ENCODE data around the gene GSG1L.

The GSG1L gene

DNA sequence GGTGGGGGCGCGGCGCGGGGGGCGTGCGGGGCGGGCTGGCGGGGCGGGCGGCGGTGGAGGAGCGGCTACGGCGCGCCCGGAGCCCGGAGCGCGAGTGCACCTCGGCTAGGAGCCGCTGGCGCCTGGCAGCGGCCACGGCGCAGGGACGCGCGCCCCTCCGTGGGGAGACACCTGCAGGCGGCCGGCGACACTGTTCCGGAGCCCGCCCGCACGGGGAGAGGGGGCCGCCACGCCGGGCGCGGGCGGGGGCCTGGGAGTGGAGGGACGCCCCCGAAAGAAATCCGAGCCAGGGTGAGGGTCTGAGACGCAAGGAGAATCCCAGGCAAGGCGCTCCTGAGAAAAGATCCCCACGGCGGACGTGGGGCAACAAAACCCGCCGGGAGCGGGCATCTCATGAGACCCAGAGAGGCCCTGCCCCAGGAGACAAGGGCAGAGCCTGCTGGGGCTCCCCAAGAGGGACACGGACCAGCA is at the start of gene GSG1L:
TSS of gene GSG1L (minus strand) at position 124 of the 471 bp plus-strand sequence. CDS start 290 bp downstream, outside the sequence.
- no peak for DNase-seq (ENCODE audit: low read depth)

DNA sequence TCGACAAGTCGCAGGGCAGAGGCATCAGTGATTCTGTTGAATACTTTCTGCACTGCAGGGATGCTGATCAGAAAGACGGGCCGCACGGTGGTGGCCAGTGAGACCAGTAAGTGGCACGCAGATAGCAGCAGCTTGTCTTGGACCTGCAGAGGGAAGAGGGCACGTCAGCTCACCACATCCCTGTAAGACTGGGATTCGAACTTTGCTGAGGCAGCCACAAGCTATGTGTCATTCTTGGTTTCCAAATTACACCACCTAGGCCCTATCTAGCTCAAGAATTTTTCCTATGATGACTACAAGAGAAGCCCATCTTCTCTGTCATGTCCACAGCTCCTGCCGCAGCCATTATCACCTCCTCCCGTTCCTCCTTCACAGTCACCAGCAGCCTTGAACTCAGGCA is 49.4 kb upstream of the GSG1L start:
- no peak for DNase-seq (ENCODE audit: low read depth)

DNA sequence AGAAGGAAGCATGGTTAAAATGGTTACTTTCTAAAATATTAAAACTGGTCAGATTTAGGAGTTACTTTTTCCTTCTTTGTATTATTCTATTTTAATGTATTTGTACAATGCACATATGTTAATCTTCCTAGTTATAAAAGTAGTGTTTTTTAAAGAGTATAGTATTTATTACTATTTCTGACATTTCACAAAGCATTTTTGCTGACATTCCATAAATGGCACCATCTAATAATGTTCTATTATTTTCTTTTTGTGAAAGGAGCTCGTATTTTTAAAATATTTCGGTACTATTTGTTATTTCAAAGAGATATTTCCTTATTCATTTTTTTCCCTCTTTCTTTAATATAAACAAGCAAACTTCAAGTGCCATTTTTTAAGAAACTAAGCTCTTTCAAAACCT is 47.5 kb upstream of the GSG1L start:
- no peak for DNase-seq (ENCODE audit: low read depth)

DNA sequence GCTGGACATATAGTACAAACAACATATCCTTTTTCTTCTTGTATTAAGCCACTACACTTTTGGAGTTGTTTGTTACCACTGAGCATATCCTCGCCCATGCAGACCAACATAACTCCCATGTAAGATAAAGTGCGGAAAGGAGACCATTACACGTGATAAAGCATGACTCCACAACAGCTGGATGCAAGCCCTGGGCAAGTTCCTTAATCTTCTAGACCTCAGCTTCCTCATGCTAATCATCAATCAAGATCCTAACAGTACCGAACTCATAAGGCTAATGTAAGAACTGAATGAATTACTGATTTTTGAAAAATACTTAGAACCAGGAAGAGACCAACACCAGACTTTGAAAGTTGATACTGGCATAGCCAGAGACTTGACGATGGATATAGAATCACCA is 47.0 kb upstream of the GSG1L start:
- no peak for DNase-seq (ENCODE audit: low read depth)

DNA sequence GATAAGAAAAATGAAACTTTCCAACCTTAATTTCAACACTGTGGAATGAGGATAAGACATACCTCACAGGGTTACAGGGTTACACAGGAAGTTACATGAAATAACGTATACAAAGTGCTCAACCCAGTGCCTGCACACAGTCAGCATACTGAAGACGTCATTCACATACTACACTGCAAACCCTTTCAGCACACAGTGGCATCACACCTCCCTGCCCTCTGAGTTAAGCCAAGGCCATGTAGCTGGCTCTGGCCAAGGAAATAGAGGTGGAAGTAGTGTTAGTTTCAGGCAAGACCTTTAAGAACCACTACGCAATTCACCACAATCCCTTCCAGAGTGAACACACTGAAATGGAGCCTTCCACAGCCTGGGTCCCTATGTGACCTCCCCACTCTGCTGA is 46.6 kb upstream of the GSG1L start:
- DNase-seq (ENCODE audit: low read depth), result no peak

DNA sequence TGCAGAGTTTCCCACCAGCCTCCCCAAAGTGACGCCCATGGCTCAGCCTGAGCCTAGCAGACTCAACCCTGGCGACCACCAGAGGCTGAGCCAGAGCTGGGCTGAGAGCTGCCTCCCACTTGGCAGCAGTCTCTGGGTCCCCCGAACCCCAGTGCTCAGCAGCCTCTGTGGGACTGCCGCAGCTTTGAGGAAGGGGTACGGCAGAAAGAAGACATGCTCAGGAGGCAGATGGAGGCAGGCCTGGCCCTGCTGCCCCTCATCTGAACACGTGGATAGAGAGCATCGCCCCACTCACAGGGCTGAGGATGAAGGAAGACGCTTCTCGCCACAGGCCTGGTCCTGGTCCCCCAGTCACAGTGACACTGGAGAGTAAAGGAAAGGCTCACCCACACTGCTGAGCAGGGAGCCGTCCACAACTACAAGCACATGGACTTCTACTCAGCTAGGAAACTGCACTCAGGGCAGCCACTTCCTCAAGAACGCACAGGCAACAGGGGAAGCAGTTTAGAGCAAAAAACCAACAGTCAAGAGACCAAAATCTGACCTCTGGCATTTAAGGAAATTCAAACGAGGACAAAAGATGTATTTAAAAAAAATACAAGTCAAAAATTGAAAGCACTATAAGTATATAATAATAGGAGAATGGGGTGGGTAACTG is 45.2 kb upstream of the GSG1L start:
- no peak for DNase-seq (ENCODE audit: low read depth)

DNA sequence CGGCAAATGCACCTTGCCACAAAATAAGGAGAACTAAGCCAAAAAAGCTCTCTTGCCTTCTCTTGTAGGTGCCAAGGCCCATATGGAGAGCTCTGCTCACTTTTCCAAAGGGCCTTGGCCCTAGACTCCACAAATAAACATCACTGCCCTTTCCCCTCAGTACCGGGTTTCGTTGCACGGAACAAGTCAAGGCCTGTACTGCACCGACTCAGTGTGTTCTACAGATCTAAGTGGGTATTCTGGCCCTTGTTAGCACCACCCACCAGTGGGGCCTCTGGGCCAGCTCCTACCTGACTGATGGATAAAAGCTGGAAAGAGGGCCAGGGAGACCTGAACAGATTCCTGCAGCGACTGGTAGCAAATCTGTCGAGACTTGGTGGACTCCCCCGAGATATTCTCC is 43.7 kb upstream of the GSG1L start:
- no peak for DNase-seq (ENCODE audit: low read depth)

DNA sequence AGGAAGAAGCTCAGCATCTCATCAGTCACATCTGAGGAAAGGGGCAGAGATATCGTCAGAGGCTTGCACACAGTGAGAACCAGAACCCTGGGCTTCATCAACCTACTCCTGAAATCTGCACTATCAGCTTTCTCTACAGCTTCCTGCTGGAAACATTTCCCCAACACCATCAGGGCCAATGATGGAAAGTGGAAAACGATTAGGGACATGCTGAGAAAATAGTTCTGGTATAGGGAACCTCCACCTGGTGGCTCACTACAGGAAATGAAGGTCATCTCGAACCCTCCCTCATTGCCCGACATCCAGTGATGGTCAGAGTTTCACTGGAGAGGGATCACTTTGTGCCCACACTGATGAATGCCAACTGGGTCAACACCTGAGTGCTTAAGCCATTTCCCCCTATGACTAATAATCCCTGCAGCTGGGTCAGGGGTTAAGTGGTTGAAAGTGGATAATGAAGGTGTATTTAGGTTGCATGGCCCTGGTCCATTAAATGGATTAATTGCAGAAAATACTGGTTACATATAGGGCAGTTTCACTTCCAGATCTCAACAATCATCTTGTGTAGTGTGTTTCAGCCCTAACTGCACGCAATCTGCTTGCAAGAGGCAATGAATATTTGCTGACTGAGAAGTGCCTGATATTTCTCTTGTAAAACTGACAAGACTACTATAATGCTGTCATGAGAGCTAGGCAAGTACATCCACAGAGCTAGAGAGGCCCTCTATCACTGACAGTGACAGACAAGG is 43.1 kb upstream of the GSG1L start:
- DNase-seq (ENCODE audit: low read depth), result no peak

DNA sequence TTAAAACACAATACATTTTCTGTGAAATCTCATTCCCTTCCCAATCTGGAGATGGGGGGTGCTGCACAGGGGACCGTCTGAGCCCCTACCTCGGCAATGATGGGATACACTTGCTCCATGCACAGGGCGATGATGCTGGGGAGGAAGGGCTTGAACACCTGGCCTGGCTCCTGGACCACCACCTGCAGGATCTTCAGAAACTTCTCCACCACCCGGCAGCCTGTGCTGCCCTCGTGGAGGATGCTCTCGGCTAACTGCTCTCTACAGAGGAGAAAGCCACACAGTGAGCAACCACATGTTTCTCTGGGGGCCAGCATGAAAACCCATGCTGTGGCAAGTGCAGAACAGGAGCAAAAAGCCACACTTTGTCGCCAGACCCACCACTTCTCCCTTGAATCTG is 42.4 kb upstream of the GSG1L start:
- no peak for DNase-seq (ENCODE audit: low read depth)

DNA sequence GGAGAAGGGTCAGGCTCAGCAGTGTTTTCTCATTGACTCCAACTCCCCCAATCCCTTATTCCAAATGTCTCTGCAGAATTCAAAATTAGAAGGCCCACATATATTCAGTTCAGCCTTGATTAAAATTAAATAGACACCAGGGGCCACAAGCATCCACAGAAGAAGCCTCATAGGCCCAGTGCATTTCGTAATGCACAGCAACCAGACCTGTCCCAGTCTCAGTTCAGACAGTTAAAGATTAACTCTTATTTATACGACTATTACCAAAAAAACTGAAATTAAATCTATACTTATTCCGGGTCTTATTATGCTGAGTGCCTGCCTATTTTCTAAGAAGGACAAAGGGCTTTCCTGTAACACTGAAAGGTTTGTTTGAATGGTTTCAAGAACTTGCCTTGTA is 41.8 kb upstream of the GSG1L start:
- DNase-seq (ENCODE audit: low read depth), result no peak

DNA sequence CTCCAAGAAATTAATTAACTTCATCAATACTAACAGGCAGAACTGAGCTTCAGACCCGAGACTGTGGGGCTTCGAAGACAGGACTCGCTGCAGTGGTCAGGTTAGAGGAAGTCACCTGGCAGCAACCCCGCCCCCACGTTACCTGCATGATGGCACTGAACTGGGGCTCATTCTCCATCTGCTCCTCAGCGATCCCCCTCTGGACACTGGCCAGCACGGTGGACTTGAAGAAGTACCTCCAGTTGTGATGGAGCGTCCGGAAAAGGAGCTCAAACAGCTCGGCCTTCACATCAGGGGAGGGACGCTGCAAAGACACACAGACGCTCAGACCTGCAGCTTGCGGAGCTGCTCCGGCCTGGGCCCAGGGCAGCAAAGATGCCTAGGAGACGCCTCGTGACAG is 40.9 kb upstream of the GSG1L start:
- no peak for DNase-seq (ENCODE audit: low read depth)

DNA sequence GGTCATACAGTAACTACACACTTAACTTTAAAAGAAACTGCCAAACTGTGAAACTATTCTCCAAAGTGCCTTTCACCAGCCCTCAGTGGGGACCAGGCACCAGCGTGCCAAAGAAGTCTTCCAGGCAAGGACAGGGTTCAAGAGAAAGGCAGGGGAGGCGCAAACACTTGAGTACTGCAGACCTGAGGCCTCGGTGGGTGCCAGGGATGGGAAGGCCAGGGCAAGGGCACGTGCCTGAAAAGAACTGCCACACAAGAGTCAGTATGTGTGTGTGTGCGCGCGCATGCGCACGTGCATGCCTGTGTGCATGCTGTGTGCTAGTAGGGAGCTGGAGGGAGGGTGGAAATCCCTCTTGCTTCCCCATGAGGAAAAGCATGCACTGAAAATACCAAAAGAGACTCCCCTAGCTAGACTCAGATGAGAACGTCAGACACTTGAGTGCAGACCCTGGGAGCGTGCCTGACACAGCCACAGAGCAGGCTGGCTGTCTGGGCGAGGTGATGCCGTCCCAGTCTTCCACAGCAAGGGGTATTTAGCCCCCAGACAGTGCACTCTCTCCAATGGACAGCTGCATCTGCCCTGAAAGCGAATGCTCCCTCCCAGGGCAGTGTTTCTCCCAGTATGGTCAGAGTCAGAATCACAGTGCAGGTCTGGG is 40.1 kb upstream of the GSG1L start:
- no peak for DNase-seq (ENCODE audit: low read depth)

DNA sequence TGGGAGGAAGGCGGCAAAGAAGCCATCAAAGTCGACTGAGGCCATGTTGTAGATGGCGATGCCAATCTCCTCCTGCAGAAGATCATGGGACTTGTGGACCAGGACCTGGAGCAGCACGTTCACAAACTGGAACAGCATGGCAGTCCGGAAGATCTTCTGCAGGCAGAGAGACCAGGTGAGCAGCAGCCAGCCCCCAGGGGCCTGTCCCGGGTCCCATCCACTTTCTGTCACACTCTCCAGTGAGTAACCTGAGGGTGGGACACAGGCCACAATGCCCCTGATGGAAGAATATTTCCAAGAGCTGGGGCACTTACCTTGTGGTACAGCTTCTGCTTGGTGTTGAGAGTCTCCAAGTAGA is 38.0 kb upstream of the GSG1L start:
- DNase-seq (ENCODE audit: low read depth), result no peak

DNA sequence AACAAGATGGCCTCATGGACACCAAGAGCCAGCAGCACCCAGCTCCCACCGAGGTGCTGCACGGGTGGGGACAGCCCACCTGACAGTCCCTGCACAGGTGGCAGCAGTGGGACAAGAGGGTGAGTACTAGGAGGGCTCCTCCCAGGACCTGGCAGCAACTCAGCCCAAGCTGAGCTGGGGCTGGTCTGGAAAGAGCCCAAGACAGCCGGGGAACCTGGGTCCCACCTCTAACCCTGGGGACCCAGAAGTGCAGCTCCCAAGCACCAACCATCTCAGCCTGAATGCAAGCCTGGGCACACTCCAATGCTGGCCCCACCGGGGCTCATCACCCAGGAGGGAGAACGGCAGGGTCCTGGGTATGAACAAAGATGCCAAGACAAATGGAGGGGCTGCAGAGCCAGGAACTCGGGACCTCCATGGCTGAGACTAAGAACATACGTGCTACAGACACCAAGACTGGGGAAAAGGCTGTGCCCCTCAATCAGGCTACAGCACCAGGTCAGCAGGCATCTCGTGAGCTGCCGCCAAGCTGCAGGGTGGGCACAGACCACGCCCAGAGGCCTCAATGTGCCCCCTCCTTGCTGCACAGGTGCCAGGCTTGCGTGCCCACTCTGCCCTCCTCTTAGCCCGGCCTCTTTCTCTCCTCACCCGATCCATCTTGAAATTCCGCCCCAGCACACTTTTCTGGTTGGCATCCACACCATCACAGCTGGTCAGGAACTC is 37.5 kb upstream of the GSG1L start:
- no peak for DNase-seq (ENCODE audit: low read depth)

DNA sequence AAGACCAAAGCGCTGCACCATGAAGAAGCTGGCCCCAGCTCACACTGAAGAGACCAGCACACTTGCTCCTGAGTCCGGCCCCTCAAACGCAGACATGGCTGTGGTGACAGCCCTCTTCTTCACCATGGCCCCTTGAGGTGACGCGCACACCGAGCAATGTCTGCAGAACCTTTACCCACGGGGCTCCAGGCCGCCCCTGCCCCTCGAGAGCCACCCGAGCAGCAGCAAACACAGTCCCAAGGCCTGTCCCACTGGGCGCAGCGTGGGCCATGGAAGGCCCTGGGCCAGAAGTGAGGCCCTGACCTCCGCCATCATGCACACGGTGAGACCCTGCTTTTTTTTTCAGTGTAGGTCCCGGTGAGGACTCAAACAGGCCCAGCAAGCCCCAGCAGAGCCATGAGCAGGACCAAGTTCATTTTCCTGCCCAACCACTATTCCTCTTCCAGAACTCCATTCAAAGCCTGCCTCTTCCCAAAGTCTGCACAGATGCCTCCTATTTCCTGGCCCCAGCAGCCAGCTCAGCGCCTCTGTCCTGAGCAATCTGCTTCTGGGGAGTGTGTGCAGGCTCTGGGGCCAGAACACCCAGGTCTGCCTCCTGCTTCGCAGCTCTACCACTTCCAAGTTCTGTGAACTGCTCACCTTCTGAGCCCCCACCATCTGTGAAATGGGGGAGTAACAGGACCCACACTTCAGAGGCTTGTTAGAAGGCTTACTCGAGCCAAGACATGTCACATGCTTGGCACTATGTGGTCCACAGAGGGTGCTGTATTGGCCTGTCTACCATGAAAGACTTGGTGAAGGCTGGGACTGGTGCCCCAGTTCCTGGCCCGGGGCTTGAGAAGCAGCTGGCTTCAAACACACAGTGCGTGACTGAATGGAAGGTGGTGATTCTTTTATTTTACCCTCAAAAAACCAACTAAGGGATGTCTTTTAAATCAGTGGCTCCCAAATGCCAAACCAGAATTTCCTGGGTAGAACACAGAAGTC is 35.7 kb upstream of the GSG1L start:
- DNase-seq (ENCODE audit: low read depth), result no peak

DNA sequence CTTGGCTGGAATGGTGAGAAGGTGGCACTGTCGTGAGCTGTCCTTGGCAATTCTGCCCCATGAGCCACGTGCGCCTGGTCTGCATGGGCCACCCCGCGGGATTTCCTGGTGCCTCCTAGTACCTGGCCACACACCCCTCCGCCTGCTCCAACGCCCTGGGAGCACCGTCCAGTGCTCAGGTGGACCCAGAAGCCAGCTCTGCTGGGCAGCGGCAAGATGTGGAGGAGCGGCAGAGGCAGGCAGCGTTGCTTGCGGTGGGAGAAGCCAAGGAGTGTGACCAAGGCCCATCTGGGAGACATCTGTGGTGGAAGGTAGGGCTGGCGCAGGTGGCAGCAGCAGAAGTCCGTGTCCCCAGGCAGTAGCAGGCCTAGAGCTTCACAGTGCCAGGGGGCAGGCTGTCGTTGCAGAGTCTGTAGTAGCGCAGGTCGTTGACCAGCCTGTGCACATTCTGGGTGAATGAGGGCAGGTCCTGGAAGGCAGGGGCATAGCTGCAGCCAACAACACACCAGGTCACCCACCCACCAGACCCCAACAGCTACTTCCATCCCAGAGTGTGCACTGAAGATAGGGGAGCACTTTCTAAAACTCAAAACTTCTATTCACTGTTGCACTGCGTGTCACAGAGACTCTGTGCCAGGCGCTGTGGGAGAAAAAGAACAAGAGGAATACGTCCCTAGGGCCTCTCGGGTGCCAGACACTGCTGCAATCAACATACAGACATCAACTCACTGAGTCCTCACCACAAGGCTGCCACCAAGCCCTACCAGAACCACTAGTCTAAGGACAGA is 34.9 kb upstream of the GSG1L start:
- no peak for DNase-seq (ENCODE audit: low read depth)

DNA sequence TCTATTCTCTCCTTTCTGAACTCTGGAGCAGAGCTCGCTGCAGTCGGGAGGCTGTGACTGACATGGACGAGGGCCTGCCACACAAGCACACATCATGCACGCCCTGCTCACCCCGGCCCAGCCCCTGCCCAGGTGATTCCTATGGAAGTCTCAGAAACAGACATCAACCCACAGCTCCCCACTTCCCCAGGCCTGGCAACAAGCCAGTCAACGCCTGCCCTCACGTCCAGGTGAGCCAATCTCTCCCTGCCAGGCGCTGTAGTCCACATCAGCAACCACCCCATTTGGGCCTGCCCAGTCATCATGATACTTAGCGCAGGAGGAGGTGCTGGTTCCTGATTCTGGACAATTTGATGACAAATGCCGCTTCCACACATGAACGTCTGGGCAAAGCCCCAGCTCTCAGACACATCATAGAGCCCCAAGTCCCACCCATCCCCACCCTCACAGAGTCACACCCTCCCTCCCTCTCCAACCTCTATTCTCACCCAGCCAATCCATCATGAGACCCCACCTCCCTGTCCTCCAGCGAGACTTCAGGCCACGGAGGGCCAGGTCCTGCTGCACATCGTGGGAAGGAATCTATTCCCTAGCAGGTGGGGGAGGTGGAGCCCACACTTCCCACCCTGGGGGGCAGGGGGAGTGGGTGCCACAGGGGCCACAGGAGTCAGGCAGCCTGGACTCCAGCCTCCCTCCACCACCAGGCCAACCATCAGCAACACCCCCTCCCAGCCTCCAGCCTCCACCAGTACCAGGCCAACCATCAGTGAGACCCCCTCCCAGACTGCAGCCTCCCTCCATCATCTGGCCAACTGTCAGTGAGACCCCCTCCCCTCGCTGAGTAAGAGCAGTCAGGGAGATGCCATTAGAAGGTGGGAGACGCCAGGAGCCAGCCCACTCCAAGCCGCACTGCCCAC is 33.7 kb upstream of the GSG1L start:
- DNase-seq (ENCODE audit: low read depth), result no peak

DNA sequence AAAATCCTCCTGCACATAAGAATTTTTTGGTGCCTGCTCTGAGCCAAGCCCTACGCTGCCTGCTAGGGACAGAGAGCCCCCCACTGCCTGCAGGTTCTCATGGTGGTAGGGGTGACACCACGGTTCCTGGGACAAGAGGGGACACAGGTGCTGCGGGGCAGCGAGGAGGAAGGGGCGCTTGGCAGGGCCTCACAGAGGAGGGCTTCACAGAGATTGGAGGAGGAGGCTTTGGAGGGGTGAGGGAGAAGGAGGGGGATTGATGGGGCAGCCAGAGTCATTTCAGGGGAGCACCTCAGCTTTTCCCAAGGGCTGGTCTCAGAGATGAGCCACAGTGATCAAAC is 29.8 kb upstream of the GSG1L start:
- DNase-seq (ENCODE audit: low read depth), result no peak

DNA sequence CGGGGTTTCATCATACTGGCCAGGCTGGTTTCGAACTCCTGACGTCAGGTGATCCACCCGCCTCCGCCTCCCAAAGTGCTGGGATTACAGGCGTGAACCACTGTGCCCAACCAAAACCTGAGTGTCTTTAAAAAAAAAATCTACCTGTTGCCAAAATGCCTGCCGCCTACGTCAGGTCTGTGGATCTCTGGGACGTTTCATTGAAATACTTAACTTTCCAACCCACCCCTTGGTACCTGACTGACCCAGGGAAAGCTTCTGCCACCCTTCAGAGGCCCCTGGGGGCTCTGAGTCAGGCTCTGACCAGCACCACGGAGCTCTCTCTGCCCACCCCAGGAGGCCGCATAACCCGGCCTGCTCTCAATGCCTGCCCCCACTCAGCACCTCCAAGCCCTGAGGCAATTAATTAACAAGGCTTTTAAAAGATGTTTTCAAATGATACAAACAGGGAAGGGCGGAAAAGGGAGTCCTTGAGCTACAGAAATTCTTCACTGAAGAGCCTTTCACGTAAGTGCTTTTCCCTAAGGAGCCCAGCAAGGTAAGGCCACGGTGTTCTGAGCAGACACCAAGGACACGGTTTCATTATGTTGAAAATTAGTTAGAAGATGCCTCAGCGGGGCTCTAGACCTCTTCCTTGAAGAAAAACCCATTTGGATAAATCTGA is 29.3 kb upstream of the GSG1L start:
- no peak for DNase-seq (ENCODE audit: low read depth)

Measured in stimulated activated CD8-positive, alpha-beta memory T cell treated with anti-CD3 and anti-CD28 coated beads, Interleukin-15, amount 100 ng/mL, for 24 hours (primary cell).